Type B pancreatic cell (in vitro differentiated cells): ENCODE data around the gene CALY. TPM values are rescaled to one million over a fixed set of nuclear protein-coding genes. Genes with fewer than 3 reads are reported as not detected.

Experiments
- DNase-seq: peaks from one replicate; pipeline ENCODE4 v3.0.0; 2021; ENCODE audit warnings: mixed read lengths; ENCODE audit not compliant: unreplicated experiment; ENCODE audit errors: extremely low spot score
- H3K27ac Mint-ChIP-seq: 2 replicates; pipeline ENCODE4 v1.8.0; 2021; ENCODE audit warnings: mild to moderate bottlenecking, mixed read lengths
- H3K27me3 Mint-ChIP-seq: 2 replicates; pipeline ENCODE4 v1.8.0; 2021; ENCODE audit warnings: mixed read lengths
- H3K36me3 Mint-ChIP-seq: 2 replicates; pipeline ENCODE4 v1.8.0; 2021; ENCODE audit warnings: mixed read lengths
- H3K4me1 Mint-ChIP-seq: one replicate; pipeline ENCODE4 v1.8.0; 2021; ENCODE audit warnings: mixed read lengths; ENCODE audit not compliant: unreplicated experiment
- H3K4me3 Mint-ChIP-seq: 2 replicates; pipeline ENCODE4 v1.8.0; 2021; ENCODE audit warnings: mild to moderate bottlenecking, mixed read lengths
- H3K9me3 Mint-ChIP-seq: 2 replicates; pipeline ENCODE4 v1.8.0; 2021; ENCODE audit warnings: mixed read lengths
- CTCF ChIP-seq: fragments of 200-600 bp; sonication (generic); conservative IDR thresholded peaks from 2 replicates; pipeline ENCODE4 v1.5.0; 2021; ENCODE audit warnings: antibody characterized with exemption, mild to moderate bottlenecking
- total RNA-seq: library from RNA; stranded (reverse); gene quantifications from 2 replicates; pipeline ENCODE4 v1.2.1, GENCODE V29; 2021; ENCODE audit warnings: low replicate concordance

Gene CALY
- total RNA-seq, 1 donor from 2014 or later = 3.6 TPM

- H3K27me3 Mint-ChIP-seq = no peaks in the 10 kb centered on the region
- no peaks in the 10 kb centered on the region for H3K4me1 Mint-ChIP-seq
- no peak for TF ChIP-seq CTCF
- no peak overlapping the region for H3K4me3 Mint-ChIP-seq
- DNase-seq = no peak
- no peak overlapping the region for H3K27ac Mint-ChIP-seq
- peaks cover 26% of the 10 kb centered on the region for H3K36me3 Mint-ChIP-seq
- H3K9me3 Mint-ChIP-seq = no peaks in the 10 kb centered on the region
Observed at GRCh38 chr10:133289761-133290160, 46.9 kb downstream of the CALY start.

GRCh38 chr10:133287832-133288500, 48.7 kb downstream of the CALY start:
- no peak for TF ChIP-seq CTCF
- no peaks in the 10 kb centered on the region for H3K9me3 Mint-ChIP-seq
- no peaks in the 10 kb centered on the region for H3K4me1 Mint-ChIP-seq
- H3K27me3 Mint-ChIP-seq = no peaks in the 10 kb centered on the region
- no peak overlapping the region for H3K27ac Mint-ChIP-seq
- no peak for DNase-seq
- no peak overlapping the region for H3K4me3 Mint-ChIP-seq
- H3K36me3 Mint-ChIP-seq = peaks cover 28% of the 10 kb centered on the region

GRCh38 chr10:133286366-133286765, 50.3 kb downstream of the CALY start:
- H3K27me3 Mint-ChIP-seq = no peaks in the 10 kb centered on the region
- no peak for TF ChIP-seq CTCF
- H3K36me3 Mint-ChIP-seq = peaks cover 28% of the 10 kb centered on the region
- H3K4me3 Mint-ChIP-seq = no peak overlapping the region
- no peak for DNase-seq
- no peak overlapping the region for H3K27ac Mint-ChIP-seq
- H3K9me3 Mint-ChIP-seq = no peaks in the 10 kb centered on the region
- no peaks in the 10 kb centered on the region for H3K4me1 Mint-ChIP-seq

- no peaks in the 10 kb centered on the region for H3K4me1 Mint-ChIP-seq
- peaks cover 25% of the 10 kb centered on the region for H3K36me3 Mint-ChIP-seq
- no peak for DNase-seq
- H3K9me3 Mint-ChIP-seq = no peaks in the 10 kb centered on the region
- TF ChIP-seq CTCF = no peak
- H3K4me3 Mint-ChIP-seq = no peak overlapping the region
- H3K27me3 Mint-ChIP-seq = no peaks in the 10 kb centered on the region
- no peak overlapping the region for H3K27ac Mint-ChIP-seq
Observed at GRCh38 chr10:133285217-133285616, 51.5 kb downstream of the CALY start.

GRCh38 chr10:133283931-133284330, 52.8 kb downstream of the CALY start:
- no peaks in the 10 kb centered on the region for H3K4me1 Mint-ChIP-seq
- no peaks in the 10 kb centered on the region for H3K9me3 Mint-ChIP-seq
- DNase-seq = no peak
- peaks cover 24% of the 10 kb centered on the region for H3K36me3 Mint-ChIP-seq
- H3K4me3 Mint-ChIP-seq = no peak overlapping the region
- H3K27me3 Mint-ChIP-seq = no peaks in the 10 kb centered on the region
- TF ChIP-seq CTCF = no peak
- H3K27ac Mint-ChIP-seq = no peak overlapping the region
